Activated CD4-positive, alpha-beta T cell treated with anti-CD3 and anti-CD28 coated beads for 4 hours (primary cell): Measurements from ENCODE around the gene ARL4C.

Experiments
- DNase-seq, 2 donors: peaks; one replicate each; pipeline ENCODE4 v3.0.0-alpha.2; 2020

The ARL4C gene

GRCh38 chr2:234496835-234497593, at the start of gene ARL4C:
TSS of gene ARL4C (minus strand) at chr2:234497081. CDS start at chr2:234496586, 495 bp downstream.
- DNase-seq = peak; percentile 54 to 58

- DNase-seq = peak; percentile 67 to 79
Measured at GRCh38 chr2:234544659-234545611, 48.1 kb upstream of the ARL4C start.

- no peak for DNase-seq
Measured at GRCh38 chr2:234542742-234543141, 45.9 kb upstream of the ARL4C start.

- DNase-seq = no peak
Measured at GRCh38 chr2:234537929-234538328, 41.0 kb upstream of the ARL4C start.

GRCh38 chr2:234536178-234536965, 39.5 kb upstream of the ARL4C start:
- DNase-seq = no peak

- no peak for DNase-seq
Measured at GRCh38 chr2:234535464-234535863, 38.6 kb upstream of the ARL4C start.

- no peak for DNase-seq
Measured at GRCh38 chr2:234534515-234534914, 37.6 kb upstream of the ARL4C start.

GRCh38 chr2:234533626-234534025, 36.7 kb upstream of the ARL4C start:
- DNase-seq = no peak

- no peak for DNase-seq
Measured at GRCh38 chr2:234528410-234529148, 31.7 kb upstream of the ARL4C start.

GRCh38 chr2:234526711-234527110, 29.8 kb upstream of the ARL4C start:
- no peak for DNase-seq

- DNase-seq = no peak
Measured at GRCh38 chr2:234521536-234521935, 24.7 kb upstream of the ARL4C start.

GRCh38 chr2:234518986-234519642, 22.2 kb upstream of the ARL4C start:
- DNase-seq = no peak

- DNase-seq = no peak
Measured at GRCh38 chr2:234517971-234518370, 21.1 kb upstream of the ARL4C start.

- DNase-seq = no peak
Measured at GRCh38 chr2:234514873-234515638, 18.2 kb upstream of the ARL4C start.

- DNase-seq = no peak
Measured at GRCh38 chr2:234514099-234514498, 17.2 kb upstream of the ARL4C start.

GRCh38 chr2:234512884-234513669, 16.2 kb upstream of the ARL4C start:
- DNase-seq = no peak

GRCh38 chr2:234502919-234503285, 6.0 kb upstream of the ARL4C start:
- DNase-seq = no peak

GRCh38 chr2:234502285-234502918, 5.5 kb upstream of the ARL4C start:
- DNase-seq = no peak

GRCh38 chr2:234500394-234501006, 3.6 kb upstream of the ARL4C start:
- peak; percentile 77 to 82 for DNase-seq
